Measurements from ENCODE around the gene EFNA1. TPM values are rescaled to one million over a fixed set of nuclear protein-coding genes. Genes with fewer than 3 reads are reported as not detected.
"Not testable (repeated sequence)": the region's sequence is repeated elsewhere in the genome, so short reads cannot be mapped to it uniquely, and the experiment has no call there.

EFNA1 gene
- total and polyA plus RNA-seq, 2 experiments from 2014 or later: 78.7 to 172 TPM

DNA sequence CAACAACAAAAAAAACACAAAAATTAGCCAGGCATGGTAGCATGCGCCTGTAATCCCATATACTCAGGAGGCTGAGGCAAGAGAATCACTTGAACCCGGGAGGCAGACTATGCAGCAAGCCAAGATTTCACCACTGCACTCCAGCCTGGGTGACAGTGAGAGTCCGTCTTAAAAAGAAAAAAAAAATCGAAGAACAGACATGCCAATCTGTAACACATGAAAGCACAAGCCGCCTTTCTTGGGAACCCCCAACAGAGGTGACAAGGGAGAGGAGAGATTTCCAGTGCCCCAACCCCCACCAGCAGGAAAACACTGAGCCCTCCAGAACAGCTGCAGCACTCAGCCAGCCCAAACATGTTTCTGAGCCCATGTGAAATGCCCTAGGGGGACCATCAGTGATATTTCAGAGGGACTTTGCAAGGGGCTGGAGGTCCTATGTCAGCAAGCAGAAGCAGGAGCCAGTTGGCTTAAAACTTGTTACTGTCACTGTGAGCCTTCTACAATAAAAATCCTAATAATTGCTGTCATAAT is 14.2 kb upstream of the EFNA1 start:
- no peaks in the 10 kb centered on the region for H4K20me1 ChIP-seq (ENCODE audit: insufficient read depth, poor library complexity, severe bottlenecking)
- H3K36me3 ChIP-seq (replicated peaks; ENCODE audit: insufficient read depth, low read depth): no peaks in the 10 kb centered on the region
- no peaks in the 10 kb centered on the region for H3K79me2 ChIP-seq
- H3K4me3 ChIP-seq: no peak overlapping the region
- no peak overlapping the region for H3K4me2 ChIP-seq
- 62% methylated on average over 5 of the region's 5 CpGs for WGBS (ENCODE audit: low lambda C conversion rate, missing lambda C conversion rate)
- H3K27me3 ChIP-seq: no peaks in the 10 kb centered on the region
- H3K4me1 ChIP-seq (ENCODE audit: insufficient read depth): peaks cover 12% of the 10 kb centered on the region
- H3K9me2 ChIP-seq (replicated peaks; ENCODE audit: insufficient read depth): no peaks in the 10 kb centered on the region
- no peak for DNase-seq (ENCODE audit: low spot score)
- H2AFZ ChIP-seq: no peak overlapping the region
- H3K9me3 ChIP-seq (ENCODE audit: low read depth): no peaks in the 10 kb centered on the region
- TF ChIP-seq EZH2phosphoT487 (IDR thresholded peaks at IDR 0.05; ENCODE audit: low read depth, severe bottlenecking, unreplicated experiment) (no peak), EZH2 (IDR thresholded peaks at IDR 0.05; ENCODE audit: borderline replicate concordance) (no peak)
- TF ChIP-seq, protein P1, sequence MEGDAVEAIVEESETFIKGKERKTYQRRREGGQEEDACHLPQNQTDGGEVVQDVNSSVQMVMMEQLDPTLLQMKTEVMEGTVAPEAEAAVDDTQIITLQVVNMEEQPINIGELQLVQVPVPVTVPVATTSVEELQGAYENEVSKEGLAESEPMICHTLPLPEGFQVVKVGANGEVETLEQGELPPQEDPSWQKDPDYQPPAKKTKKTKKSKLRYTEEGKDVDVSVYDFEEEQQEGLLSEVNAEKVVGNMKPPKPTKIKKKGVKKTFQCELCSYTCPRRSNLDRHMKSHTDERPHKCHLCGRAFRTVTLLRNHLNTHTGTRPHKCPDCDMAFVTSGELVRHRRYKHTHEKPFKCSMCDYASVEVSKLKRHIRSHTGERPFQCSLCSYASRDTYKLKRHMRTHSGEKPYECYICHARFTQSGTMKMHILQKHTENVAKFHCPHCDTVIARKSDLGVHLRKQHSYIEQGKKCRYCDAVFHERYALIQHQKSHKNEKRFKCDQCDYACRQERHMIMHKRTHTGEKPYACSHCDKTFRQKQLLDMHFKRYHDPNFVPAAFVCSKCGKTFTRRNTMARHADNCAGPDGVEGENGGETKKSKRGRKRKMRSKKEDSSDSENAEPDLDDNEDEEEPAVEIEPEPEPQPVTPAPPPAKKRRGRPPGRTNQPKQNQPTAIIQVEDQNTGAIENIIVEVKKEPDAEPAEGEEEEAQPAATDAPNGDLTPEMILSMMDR (IDR thresholded peaks at IDR 0.05; ENCODE audit: poor library complexity): no peak
- no peak overlapping the region for H3K27ac ChIP-seq

DNA sequence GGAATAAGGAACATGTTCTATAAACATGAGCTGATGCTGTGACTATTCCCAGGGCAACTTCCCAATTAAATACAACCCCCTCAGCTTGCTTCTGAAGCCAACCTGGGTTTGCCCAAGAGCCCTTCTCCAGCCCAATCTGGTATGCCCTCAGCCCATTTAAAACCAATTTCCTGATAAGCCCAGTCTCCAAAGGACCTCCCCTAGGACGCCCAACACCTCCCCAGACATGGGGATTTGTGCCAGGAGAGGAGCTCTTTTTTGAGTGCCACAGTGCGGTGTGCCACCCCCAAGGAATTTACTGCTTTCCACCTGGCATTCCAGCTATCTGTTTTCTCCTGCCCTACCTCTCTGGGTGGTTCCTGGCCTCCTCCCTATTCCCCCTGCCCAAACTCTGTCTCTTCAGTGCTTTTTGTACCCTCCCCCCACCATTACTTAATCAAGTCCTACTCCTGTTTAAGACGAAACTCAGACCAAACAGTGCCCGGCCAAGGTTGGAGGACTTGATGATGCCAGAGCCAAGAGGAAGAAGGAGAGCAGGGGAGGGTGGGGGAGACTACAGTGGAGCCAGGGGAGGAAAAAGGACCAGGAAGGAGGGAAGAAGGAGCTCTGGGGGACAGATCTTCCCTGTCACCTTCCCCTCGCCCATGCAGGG is 11.4 kb upstream of the EFNA1 start:
- Histone ChIP-seq H3K4me3 (no peak overlapping the region), H3K9me2 (replicated peaks; ENCODE audit: insufficient read depth) (no peaks in the 10 kb centered on the region), H4K20me1 (ENCODE audit: insufficient read depth, poor library complexity, severe bottlenecking) (no peaks in the 10 kb centered on the region), H3K79me2 (no peaks in the 10 kb centered on the region), H3K36me3 (replicated peaks; ENCODE audit: insufficient read depth, low read depth) (no peaks in the 10 kb centered on the region), H3K27me3 (no peaks in the 10 kb centered on the region), H2AFZ (no peak overlapping the region), H3K4me1 (ENCODE audit: insufficient read depth) (peaks cover 19% of the 10 kb centered on the region), H3K9me3 (ENCODE audit: low read depth) (no peaks in the 10 kb centered on the region), H3K27ac (no peak overlapping the region), H3K4me2 (no peak overlapping the region)
- TF ChIP-seq EZH2phosphoT487 (IDR thresholded peaks at IDR 0.05; ENCODE audit: low read depth, severe bottlenecking, unreplicated experiment) (no peak), EZH2 (IDR thresholded peaks at IDR 0.05; ENCODE audit: borderline replicate concordance) (no peak)
- TF ChIP-seq, protein P1 (IDR thresholded peaks at IDR 0.05; ENCODE audit: poor library complexity): no peak
- 74% methylated on average over 5 of the region's 5 CpGs for WGBS (ENCODE audit: low lambda C conversion rate, missing lambda C conversion rate)
- no peak for DNase-seq (ENCODE audit: low spot score)

DNA sequence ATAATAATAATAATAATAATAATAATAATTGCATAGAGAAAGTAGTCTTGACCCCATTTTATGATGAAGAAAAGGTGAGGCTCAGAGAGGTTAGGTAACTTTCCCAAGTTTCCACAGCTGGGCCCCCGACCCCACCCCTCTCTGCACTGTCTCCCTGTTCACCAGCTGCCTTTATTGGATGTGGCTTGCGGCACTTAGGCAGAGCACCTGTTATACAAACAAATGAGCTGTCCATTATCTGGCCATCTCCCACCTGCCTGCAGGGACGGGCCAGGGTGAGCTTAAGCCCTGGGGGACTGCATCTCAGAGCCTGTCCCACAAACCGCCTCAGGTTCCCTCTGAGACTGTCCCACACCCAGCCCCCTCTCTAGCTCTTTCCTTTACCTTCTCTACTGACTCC is 10.1 kb upstream of the EFNA1 start:
- Histone ChIP-seq H3K27me3 (no peaks in the 10 kb centered on the region), H4K20me1 (ENCODE audit: insufficient read depth, poor library complexity, severe bottlenecking) (no peaks in the 10 kb centered on the region), H3K27ac (no peak overlapping the region), H3K4me1 (ENCODE audit: insufficient read depth) (peaks cover 9% of the 10 kb centered on the region), H3K4me2 (no peak overlapping the region), H3K79me2 (no peaks in the 10 kb centered on the region), H3K36me3 (replicated peaks; ENCODE audit: insufficient read depth, low read depth) (no peaks in the 10 kb centered on the region), H2AFZ (no peak overlapping the region), H3K9me3 (ENCODE audit: low read depth) (no peaks in the 10 kb centered on the region), H3K9me2 (replicated peaks; ENCODE audit: insufficient read depth) (no peaks in the 10 kb centered on the region), H3K4me3 (no peak overlapping the region)
- WGBS (ENCODE audit: low lambda C conversion rate, missing lambda C conversion rate): 44% methylated on average over 4 of the region's 4 CpGs
- DNase-seq (ENCODE audit: low spot score): no peak
- no peak for TF ChIP-seq EZH2phosphoT487 (IDR thresholded peaks at IDR 0.05; ENCODE audit: low read depth, severe bottlenecking, unreplicated experiment)
- TF ChIP-seq EZH2 (IDR thresholded peaks at IDR 0.05; ENCODE audit: borderline replicate concordance): no peak
- TF ChIP-seq, protein P1 (IDR thresholded peaks at IDR 0.05; ENCODE audit: poor library complexity): no peak

DNA sequence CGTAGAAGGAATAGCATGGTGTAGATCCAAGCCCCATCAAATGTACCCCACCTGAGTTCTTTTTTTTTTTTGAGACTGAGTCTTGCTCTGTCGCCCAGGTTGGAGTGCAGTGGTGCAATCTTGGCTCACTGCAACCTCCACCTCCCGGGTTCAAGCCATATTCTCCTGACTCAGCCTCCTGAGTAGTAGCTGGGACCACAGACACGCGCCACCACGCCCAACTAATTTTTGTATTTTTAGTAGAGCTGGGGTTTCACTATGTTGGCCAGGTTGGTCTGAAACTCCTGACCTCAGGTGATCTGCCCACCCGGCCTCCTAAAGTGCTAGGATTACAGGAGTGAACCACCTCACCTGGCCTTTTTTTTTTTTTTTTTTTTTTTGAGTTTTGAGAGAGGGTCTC is 9.6 kb upstream of the EFNA1 start:
- not testable (repeated sequence) for H3K36me3 ChIP-seq (replicated peaks; ENCODE audit: insufficient read depth, low read depth); H3K4me3 ChIP-seq; H3K4me1 ChIP-seq (ENCODE audit: insufficient read depth); H3K9me2 ChIP-seq (replicated peaks; ENCODE audit: insufficient read depth); H3K9me3 ChIP-seq (ENCODE audit: low read depth); H3K27me3 ChIP-seq; H3K27ac ChIP-seq; H4K20me1 ChIP-seq (ENCODE audit: insufficient read depth, poor library complexity, severe bottlenecking); H2AFZ ChIP-seq; DNase-seq (ENCODE audit: low spot score); H3K4me2 ChIP-seq; H3K79me2 ChIP-seq
- WGBS (ENCODE audit: low lambda C conversion rate, missing lambda C conversion rate): 95% methylated on average over 7 of the region's 7 CpGs
